ENCODE measurements around the gene MAD1L1.

MAD1L1 gene

DNA sequence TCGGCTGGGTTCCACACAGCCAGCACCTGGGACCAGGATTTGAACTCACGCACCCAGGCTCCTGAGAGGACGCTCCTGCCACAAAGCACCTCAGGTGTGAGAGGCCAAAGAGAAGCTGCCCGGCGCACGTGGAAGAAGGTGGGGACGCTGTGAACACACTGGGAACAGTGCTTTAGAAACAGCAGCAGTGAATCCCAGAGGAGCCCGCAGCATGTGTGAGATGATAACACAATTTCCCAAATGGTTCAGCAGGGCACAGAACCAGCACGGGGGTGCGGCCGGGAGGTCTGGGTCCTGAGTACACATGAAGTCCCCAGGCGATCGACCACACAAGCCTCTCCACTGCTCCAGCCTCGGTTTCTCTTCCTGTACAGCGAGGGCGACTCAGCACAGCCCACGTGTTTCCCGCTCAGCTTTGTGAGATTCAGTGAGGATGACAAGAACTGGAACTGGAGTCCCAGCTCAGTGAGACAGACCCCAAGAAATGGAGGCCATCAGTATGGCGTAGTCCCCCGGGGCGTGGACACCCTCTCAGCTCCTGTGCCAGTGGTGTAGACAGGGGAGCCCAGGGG, 188.3 kb downstream of the MAD1L1 start:
- H3K27ac ChIP-seq = no peak overlapping the region
- TF ChIP-seq, protein P1, sequence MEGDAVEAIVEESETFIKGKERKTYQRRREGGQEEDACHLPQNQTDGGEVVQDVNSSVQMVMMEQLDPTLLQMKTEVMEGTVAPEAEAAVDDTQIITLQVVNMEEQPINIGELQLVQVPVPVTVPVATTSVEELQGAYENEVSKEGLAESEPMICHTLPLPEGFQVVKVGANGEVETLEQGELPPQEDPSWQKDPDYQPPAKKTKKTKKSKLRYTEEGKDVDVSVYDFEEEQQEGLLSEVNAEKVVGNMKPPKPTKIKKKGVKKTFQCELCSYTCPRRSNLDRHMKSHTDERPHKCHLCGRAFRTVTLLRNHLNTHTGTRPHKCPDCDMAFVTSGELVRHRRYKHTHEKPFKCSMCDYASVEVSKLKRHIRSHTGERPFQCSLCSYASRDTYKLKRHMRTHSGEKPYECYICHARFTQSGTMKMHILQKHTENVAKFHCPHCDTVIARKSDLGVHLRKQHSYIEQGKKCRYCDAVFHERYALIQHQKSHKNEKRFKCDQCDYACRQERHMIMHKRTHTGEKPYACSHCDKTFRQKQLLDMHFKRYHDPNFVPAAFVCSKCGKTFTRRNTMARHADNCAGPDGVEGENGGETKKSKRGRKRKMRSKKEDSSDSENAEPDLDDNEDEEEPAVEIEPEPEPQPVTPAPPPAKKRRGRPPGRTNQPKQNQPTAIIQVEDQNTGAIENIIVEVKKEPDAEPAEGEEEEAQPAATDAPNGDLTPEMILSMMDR (conservative IDR thresholded peaks at IDR 0.05) = no peak

DNA sequence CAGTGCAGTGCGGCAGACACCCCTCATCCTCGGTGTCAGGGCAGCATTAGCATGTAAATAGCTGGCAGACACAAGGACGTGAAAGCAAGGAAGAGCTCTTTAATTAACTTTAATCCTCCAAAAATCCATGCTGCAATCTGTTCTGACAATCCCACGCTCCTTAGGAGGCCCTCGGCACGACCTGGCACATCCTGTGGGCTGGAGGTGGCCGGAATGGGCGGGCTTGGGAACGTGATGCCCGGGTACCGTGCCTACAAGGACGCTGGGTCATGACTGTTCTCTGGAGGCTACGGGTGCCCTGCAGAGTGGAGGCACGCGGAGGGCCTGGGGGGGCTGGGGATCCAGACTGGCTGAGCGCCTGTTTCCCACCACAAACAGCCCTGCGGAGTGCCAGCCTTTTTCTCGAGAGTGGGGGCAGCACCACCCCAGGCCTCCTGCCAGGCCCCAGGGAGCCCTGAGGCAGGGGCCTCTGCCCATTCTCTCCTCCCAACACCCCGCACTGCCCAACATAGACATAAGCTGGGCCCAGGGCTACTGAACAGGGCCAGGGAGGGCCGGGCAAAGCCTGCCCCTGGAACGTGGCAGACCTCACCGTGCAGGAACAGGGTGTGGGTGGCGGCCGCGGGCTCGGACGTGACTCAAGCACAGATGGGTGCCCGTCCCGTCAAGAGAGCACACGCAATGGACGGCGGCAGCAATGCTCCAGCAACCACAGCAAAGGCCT, 189.3 kb downstream of the MAD1L1 start:
- TF ChIP-seq, protein P1 (conservative IDR thresholded peaks at IDR 0.05) = no peak
- H3K27ac ChIP-seq = no peak overlapping the region

DNA sequence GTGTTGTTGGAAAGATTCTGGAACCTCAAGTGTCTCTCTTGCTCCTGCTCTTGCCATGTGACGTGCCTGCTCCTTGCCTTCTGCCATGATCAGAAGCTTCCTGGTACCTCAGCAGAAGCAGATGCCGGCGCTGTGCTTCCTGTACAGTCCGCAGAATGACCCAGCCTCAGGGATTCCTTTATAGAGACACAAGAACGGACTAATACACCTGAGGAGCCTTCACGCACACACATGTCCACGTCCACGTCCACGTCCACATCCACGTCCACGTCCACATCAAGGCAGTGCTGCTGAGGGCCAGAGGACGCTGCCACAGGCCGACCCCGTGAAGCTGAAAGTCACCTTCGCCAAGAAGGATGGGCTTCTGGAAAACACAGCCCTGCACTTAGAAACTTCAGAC, 190.1 kb downstream of the MAD1L1 start:
- TF ChIP-seq, protein P1 (conservative IDR thresholded peaks at IDR 0.05) = no peak
- no peak overlapping the region for H3K27ac ChIP-seq

DNA sequence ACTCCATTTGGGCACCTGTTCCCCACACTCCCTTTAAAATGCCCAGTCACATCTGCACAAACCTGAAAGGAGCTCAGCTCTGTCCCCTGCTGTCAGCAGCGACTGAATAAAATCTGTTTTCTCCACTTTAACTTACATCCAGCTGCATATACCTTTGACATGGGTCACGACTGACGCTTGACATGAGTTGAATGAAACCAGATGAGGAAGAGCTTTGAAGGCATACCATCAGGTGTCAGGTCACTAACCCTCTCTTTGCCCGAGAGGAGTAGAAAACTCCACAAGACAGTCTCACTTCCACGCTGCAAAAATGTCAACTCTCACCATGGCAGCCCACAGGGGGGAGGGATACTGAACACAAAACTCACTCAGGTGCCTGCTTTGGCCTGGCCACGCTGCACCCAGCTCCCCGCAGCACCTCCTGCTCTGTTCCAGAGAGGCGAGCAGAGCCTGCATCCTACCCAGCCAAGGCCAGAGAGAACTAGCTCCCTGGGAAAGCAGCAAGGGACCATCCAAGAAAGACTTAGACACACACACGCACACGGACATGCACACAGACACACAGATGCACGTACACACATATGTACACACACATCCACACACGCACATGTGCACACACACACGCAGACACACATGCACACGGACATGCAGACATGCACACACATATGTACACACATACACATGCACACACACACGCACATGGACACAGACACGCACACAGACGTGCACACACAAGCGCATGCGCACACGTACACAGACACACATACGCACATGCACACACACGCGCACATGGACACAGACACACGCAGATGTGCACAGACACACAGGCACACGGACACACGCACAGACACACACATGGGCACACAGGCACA, 191.0 kb downstream of the MAD1L1 start:
- TF ChIP-seq, protein P1 (conservative IDR thresholded peaks at IDR 0.05) = no peak
- no peak overlapping the region for H3K27ac ChIP-seq

DNA sequence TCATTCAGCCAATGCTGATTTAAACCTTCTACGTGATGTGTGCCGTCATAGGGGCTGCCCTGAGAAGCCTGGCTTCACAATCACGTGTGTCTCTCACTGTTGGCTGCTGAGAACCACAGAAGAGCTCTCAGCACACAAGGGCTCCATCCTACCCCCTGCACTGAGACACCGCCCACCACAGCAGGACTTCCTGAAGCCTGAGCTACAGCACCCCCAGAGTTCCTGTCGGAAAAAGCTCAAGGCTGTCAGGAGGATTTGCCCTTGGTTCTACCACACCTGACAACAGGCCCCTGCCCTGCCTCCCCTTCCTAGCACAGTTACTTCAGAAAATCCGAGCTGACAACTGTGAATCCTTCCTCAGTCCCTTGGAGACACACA, 191.9 kb downstream of the MAD1L1 start:
- no peak overlapping the region for H3K27ac ChIP-seq
- TF ChIP-seq, protein P1 (conservative IDR thresholded peaks at IDR 0.05) = no peak

DNA sequence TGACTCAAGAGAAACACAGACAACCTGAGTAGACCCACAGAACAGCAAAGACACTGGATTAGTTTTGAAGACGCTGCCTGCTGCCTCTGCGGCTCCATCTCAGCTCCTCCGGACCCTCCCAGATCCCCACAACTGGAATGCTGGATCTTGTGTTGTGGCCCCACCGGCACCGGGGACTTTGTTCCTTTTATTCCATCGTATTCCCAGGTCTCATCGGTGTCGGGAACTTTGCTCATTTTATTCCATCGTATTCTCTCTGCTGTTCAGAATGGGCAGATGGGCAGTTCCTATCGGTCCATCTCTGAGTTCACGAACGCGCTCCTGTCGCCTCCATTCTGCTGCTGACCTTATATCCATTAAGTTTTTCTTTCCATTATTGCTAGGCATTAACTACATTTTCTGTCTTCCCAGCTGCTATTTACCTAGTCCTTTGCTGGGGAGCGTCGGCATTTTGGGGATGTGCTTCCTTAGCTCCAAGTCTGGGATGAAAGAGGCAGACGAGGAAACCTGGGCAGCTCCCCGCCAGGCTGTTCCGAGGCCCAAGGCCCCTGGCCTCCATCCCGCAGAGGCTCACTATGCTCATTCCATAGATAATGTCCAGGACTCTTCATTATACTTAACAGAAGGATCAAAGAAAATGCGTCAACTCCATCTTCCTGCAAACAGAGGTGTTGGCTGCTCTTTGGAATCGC, 192.4 kb downstream of the MAD1L1 start:
- H3K27ac ChIP-seq = no peak overlapping the region
- TF ChIP-seq, protein P1 (conservative IDR thresholded peaks at IDR 0.05) = no peak
